GM23338 (cell line): ENCODE results near the gene FOXJ2. TPM values are rescaled to one million over a fixed set of nuclear protein-coding genes. Genes with fewer than 3 reads are reported as not detected.

Source experiments
- ATAC-seq: fragments of 200-7000 bp; cut with Tn5 transposase; 3 replicates; pipeline ENCODE4 v1.9.1; 2020
- DNase-seq: peaks from one replicate; pipeline ENCODE4 v3.0.0-alpha.2; 2015; ENCODE audit warnings: low spot score
- H2AFZ ChIP-seq: fragments of 200-600 bp; sonication (generic); 2 replicates; pipeline ENCODE4 v1.8.0; 2016; ENCODE audit warnings: antibody characterized with exemption, mild to moderate bottlenecking, moderate library complexity
- H3F3A ChIP-seq: fragments of 200-600 bp; sonication (generic); replicated peaks from 2 replicates; pipeline ENCODE4 v1.8.0; 2017; ENCODE audit warnings: antibody characterized with exemption, mixed run types, low read depth
- H3K27ac ChIP-seq: fragments of 200-600 bp; sonication (generic); 2 replicates; pipeline ENCODE4 v1.6.1; 2016; ENCODE audit warnings: low read depth
- H3K27me3 ChIP-seq: fragments of 200-600 bp; sonication (generic); 2 replicates; pipeline ENCODE4 v1.8.0; 2016; ENCODE audit warnings: mild to moderate bottlenecking, mixed run types, moderate library complexity; ENCODE audit not compliant: insufficient read depth
- H3K36me3 ChIP-seq: fragments of 200-600 bp; sonication (generic); 2 replicates; pipeline ENCODE4 v1.8.0; 2016; ENCODE audit warnings: mild to moderate bottlenecking; ENCODE audit not compliant: insufficient read depth
- H3K4me1 ChIP-seq: fragments of 200-600 bp; sonication (generic); 2 replicates; pipeline ENCODE4 v1.8.0; 2016; ENCODE audit warnings: mild to moderate bottlenecking, moderate library complexity; ENCODE audit not compliant: insufficient read depth
- H3K4me2 ChIP-seq: fragments of 200-600 bp; sonication (generic); 2 replicates; pipeline ENCODE4 v1.7.1; 2017; ENCODE audit warnings: mixed run types
- H3K4me3 ChIP-seq: fragments of 200-600 bp; sonication (generic); 2 replicates; pipeline ENCODE4 v1.6.1; 2016; ENCODE audit warnings: mixed run types
- H3K79me2 ChIP-seq: fragments of 200-600 bp; sonication (generic); replicated peaks from 2 replicates; pipeline ENCODE4 v1.8.0; 2017; ENCODE audit warnings: mild to moderate bottlenecking; ENCODE audit not compliant: insufficient read depth
- H3K9me2 ChIP-seq: fragments of 200-600 bp; sonication (generic); 2 replicates; pipeline ENCODE4 v1.8.0; 2017; ENCODE audit not compliant: insufficient read depth
- H4K20me1 ChIP-seq: fragments of 200-600 bp; sonication (generic); replicated peaks from 2 replicates; pipeline ENCODE4 v1.8.0; 2017; ENCODE audit warnings: mild to moderate bottlenecking; ENCODE audit not compliant: insufficient read depth
- H3K27ac Mint-ChIP-seq: 2 replicates; pipeline ENCODE4 v1.8.0; 2020; ENCODE audit warnings: inconsistent platforms, mild to moderate bottlenecking, moderate library complexity, mixed read lengths
- H3K27me3 Mint-ChIP-seq: 3 replicates; pipeline ENCODE4 v1.8.0; 2022; ENCODE audit warnings: low read depth, mild to moderate bottlenecking, moderate library complexity, mixed read lengths, inconsistent platforms; ENCODE audit not compliant: insufficient read depth, poor library complexity
- H3K36me3 Mint-ChIP-seq: 3 replicates; pipeline ENCODE4 v1.8.0; 2021; ENCODE audit warnings: low read depth, mild to moderate bottlenecking, inconsistent platforms, moderate library complexity, mixed read lengths
- H3K4me1 Mint-ChIP-seq: 3 replicates; pipeline ENCODE4 v1.8.0; 2020; ENCODE audit warnings: mild to moderate bottlenecking, inconsistent platforms, mixed read lengths
- H3K4me3 Mint-ChIP-seq: 3 replicates; pipeline ENCODE4 v1.8.0; 2021; ENCODE audit warnings: moderate library complexity, mild to moderate bottlenecking, inconsistent platforms, mixed read lengths
- H3K9me3 Mint-ChIP-seq: 3 replicates; pipeline ENCODE4 v1.8.0; 2020; ENCODE audit warnings: moderate library complexity, mild to moderate bottlenecking, inconsistent platforms, mixed read lengths
- EZH2phosphoT487 ChIP-seq: fragments of 200-600 bp; sonication (generic); IDR thresholded peaks from one replicate; pipeline ENCODE4 v1.8.1; 2018; ENCODE audit warnings: antibody characterized with exemption; ENCODE audit not compliant: unreplicated experiment
- NANOG ChIP-seq: IDR thresholded peaks from 2 replicates; pipeline ENCODE4 v1.6.1; 2016; ENCODE audit warnings: antibody characterized with exemption, borderline replicate concordance
- ZNF114 ChIP-seq: fragments of 250-450 bp; sonication (Bioruptor Pico); IDR thresholded peaks from 2 replicates; pipeline ENCODE4 v1.5.0; 2020; ENCODE audit warnings: mild to moderate bottlenecking, moderate library complexity
- polyA plus RNA-seq: library from polyadenylated mRNA; unstranded; fragments of >200 nt; fragmentation: Nextera tagmentation; extraction: Ambion mirVana; gene quantifications from 2 replicates; pipeline ENCODE4 v1.2.1, GENCODE V29; 2016
- total RNA-seq: library from RNA; depleted of rRNA; stranded (reverse); fragments of >200 nt; shearing (Covaris generic); gene quantifications from 2 replicates; pipeline ENCODE4 v1.2.3, GENCODE V29; 2014
- TF ChIP-seq, protein P1 (sequence below): fragments of 250-450 bp; sonication (Bioruptor Pico); IDR thresholded peaks from 2 replicates; pipeline ENCODE4 v1.5.0; 2020; ENCODE audit warnings: mild to moderate bottlenecking, moderate library complexity

FOXJ2 gene
- total and polyA plus RNA-seq, 2 experiments from 2014 or later, result 4.9 to 10.4 TPM

DNA sequence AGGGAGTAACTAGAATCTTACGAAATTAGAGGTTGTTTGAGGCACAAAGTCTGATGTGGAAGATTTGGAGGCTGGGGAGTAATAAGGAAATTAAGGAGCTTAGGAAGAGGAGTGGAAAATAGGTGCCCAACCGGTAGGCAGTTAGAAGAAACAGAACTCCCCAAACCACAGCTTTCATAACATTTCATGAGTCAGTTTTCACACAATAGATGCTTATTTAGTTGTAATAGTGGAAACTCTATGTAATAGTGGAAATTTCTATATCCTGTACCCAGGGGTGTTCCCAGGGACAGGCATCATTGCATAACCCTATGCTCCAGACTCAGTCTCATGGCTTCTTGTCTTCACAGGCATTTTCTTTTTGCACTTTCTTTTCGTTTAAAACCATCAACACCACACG, 25.3 kb downstream of the FOXJ2 start (continued):
- TF ChIP-seq, protein P1, sequence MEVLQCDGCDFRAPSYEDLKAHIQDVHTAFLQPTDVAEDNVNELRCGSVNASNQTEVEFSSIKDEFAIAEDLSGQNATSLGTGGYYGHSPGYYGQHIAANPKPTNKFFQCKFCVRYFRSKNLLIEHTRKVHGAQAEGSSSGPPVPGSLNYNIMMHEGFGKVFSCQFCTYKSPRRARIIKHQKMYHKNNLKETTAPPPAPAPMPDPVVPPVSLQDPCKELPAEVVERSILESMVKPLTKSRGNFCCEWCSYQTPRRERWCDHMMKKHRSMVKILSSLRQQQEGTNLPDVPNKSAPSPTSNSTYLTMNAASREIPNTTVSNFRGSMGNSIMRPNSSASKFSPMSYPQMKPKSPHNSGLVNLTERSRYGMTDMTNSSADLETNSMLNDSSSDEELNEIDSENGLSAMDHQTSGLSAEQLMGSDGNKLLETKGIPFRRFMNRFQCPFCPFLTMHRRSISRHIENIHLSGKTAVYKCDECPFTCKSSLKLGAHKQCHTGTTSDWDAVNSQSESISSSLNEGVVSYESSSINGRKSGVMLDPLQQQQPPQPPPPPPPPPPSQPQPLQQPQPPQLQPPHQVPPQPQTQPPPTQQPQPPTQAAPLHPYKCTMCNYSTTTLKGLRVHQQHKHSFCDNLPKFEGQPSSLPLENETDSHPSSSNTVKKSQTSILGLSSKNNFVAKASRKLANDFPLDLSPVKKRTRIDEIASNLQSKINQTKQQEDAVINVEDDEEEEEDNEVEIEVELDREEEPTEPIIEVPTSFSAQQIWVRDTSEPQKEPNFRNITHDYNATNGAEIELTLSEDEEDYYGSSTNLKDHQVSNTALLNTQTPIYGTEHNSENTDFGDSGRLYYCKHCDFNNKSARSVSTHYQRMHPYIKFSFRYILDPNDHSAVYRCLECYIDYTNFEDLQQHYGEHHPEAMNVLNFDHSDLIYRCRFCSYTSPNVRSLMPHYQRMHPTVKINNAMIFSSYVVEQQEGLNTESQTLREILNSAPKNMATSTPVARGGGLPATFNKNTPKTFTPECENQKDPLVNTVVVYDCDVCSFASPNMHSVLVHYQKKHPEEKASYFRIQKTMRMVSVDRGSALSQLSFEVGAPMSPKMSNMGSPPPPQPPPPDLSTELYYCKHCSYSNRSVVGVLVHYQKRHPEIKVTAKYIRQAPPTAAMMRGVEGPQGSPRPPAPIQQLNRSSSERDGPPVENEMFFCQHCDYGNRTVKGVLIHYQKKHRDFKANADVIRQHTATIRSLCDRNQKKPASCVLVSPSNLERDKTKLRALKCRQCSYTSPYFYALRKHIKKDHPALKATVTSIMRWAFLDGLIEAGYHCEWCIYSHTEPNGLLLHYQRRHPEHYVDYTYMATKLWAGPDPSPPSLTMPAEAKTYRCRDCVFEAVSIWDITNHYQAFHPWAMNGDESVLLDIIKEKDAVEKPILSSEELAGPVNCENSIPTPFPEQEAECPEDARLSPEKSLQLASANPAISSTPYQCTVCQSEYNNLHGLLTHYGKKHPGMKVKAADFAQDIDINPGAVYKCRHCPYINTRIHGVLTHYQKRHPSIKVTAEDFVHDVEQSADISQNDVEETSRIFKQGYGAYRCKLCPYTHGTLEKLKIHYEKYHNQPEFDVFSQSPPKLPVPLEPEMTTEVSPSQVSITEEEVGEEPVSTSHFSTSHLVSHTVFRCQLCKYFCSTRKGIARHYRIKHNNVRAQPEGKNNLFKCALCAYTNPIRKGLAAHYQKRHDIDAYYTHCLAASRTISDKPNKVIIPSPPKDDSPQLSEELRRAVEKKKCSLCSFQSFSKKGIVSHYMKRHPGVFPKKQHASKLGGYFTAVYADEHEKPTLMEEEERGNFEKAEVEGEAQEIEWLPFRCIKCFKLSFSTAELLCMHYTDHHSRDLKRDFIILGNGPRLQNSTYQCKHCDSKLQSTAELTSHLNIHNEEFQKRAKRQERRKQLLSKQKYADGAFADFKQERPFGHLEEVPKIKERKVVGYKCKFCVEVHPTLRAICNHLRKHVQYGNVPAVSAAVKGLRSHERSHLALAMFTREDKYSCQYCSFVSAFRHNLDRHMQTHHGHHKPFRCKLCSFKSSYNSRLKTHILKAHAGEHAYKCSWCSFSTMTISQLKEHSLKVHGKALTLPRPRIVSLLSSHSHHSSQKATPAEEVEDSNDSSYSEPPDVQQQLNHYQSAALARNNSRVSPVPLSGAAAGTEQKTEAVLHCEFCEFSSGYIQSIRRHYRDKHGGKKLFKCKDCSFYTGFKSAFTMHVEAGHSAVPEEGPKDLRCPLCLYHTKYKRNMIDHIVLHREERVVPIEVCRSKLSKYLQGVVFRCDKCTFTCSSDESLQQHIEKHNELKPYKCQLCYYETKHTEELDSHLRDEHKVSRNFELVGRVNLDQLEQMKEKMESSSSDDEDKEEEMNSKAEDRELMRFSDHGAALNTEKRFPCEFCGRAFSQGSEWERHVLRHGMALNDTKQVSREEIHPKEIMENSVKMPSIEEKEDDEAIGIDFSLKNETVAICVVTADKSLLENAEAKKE, result no peak

DNA sequence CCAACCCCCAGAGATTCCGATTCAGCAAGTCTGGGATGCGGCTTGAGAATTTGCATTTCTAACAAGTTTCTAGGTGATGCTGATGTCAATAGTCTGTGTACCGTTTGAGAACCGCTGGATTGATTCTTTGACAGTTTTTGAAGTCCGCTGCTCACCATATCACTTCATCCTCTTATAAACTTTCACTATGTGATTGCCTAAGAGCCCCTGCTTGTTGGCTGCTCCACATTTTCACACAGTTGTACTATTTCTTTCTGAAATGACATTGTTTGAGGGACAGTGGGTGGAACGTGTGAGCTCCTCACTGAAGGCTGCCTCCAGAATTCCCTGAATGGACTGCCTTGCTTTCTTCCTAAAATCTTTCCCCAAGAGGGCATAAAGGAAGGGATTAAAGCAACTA, 26.0 kb downstream of the FOXJ2 start:
- Mint-ChIP-seq H3K4me1 (peaks cover 13% of the 10 kb centered on the region), H3K36me3 (peaks cover 3% of the 10 kb centered on the region; the same call in 1 of the 3 replicates), H3K4me3 (no peak overlapping the region), H3K27ac (no peak overlapping the region), H3K9me3 (no peaks in the 10 kb centered on the region), H3K27me3 (no peaks in the 10 kb centered on the region)
- H3K27ac ChIP-seq, result no peak overlapping the region
- ATAC-seq (no peak), DNase-seq (no peak)
- TF ChIP-seq NANOG (no peak), ZNF114 (CRISPR knock-in tag) (no peak), EZH2phosphoT487 (no peak)
- TF ChIP-seq, protein P1, result no peak
- no peaks in the 10 kb centered on the region for H3K27me3 ChIP-seq
- no peaks in the 10 kb centered on the region; the same call in 1 of the 2 replicates for H3K4me1 ChIP-seq
- no peak overlapping the region for H2AFZ ChIP-seq
- no peaks in the 10 kb centered on the region for H4K20me1 ChIP-seq
- H3F3A ChIP-seq, result no peaks in the 10 kb centered on the region; the same call in 1 of the 2 replicates
- H3K79me2 ChIP-seq, result no peaks in the 10 kb centered on the region
- H3K4me3 ChIP-seq, result no peak overlapping the region
- no peaks in the 10 kb centered on the region; the same call in 1 of the 2 replicates for H3K36me3 ChIP-seq
- no peaks in the 10 kb centered on the region for H3K9me2 ChIP-seq
- no peak overlapping the region for H3K4me2 ChIP-seq
